HCT116 (cell line): ENCODE results near the gene CHTF8.

ENCODE experiments used
- CBX3 ChIP-seq: IDR thresholded peaks from 2 replicates; pipeline ENCODE4 v1.6.1; 2012; ENCODE audit warnings: low read depth
- CTCF ChIP-seq, 3 experiments: fragments of 200-600 bp in 1 of 3; sonication (generic) in 1 of 3; IDR thresholded peaks in 2 of 3; conservative IDR thresholded peaks in 1 of 3; 2 replicates each; pipeline ENCODE4 v1.5.1; 2012 to 2017; ENCODE audit warnings: low read depth in 2 of 3, low read length in 2 of 3, antibody characterized with exemption in 1 of 3, borderline replicate concordance in 1 of 3, control low read depth in 1 of 3, mild to moderate bottlenecking in 1 of 3, mixed read lengths in 1 of 3, mixed run types in 1 of 3, moderate library complexity in 1 of 3; ENCODE audit not compliant: insufficient read depth in 1 of 3
- EZH2 ChIP-seq: fragments of 200-600 bp; sonication (generic); IDR thresholded peaks from 2 replicates; pipeline ENCODE4 v1.6.1; 2017; ENCODE audit warnings: antibody characterized with exemption, mixed run types
- EZH2phosphoT487 ChIP-seq: fragments of 200-600 bp; IDR thresholded peaks from 2 replicates; pipeline ENCODE4 v1.6.1; 2018; ENCODE audit warnings: antibody characterized with exemption, borderline replicate concordance
- FOSL1 ChIP-seq: IDR thresholded peaks from 2 replicates; pipeline ENCODE4 v1.6.1; 2012; ENCODE audit warnings: low read depth
- POLR2AphosphoS5 ChIP-seq: IDR thresholded peaks from 2 replicates; pipeline ENCODE4 v1.6.1; 2011; ENCODE audit warnings: mild to moderate bottlenecking, low read depth, low read length, moderate library complexity
- REST ChIP-seq: IDR thresholded peaks from 2 replicates; pipeline ENCODE4 v1.6.1; 2012; ENCODE audit warnings: low read depth
- YY1 ChIP-seq: IDR thresholded peaks from 2 replicates; pipeline ENCODE4 v1.6.1; 2011; ENCODE audit warnings: low read length, low read depth, moderate library complexity, mild to moderate bottlenecking; ENCODE audit not compliant: insufficient replicate concordance; ENCODE audit errors: extremely low read depth

GRCh38 chr16:69116256-69116875 lies 16.0 kb downstream of the CHTF8 start:
- no peak for TF ChIP-seq FOSL1
- TF ChIP-seq EZH2phosphoT487, result no peak
- TF ChIP-seq CTCF (IDR thresholded peaks at IDR 0.05 in 2 of 3, conservative IDR thresholded peaks at IDR 0.05 in 1 of 3; ENCODE audit: borderline replicate concordance in 1 of 3, insufficient read depth in 1 of 3, low read depth in 2 of 3, low read length in 2 of 3), result no peak
- no peak for TF ChIP-seq EZH2
- TF ChIP-seq POLR2AphosphoS5, result no peak; the same call in 1 of the 2 replicates
- TF ChIP-seq CBX3, result no peak
- TF ChIP-seq REST, result no peak
- TF ChIP-seq YY1, result no peak
